Measurements from ENCODE around the gene PAX2. TPM values are rescaled to one million over a fixed set of nuclear protein-coding genes. Genes with fewer than 3 reads are reported as not detected.

The PAX2 gene
- total RNA-seq, 1 donor from 2014 or later: not detected

DNA sequence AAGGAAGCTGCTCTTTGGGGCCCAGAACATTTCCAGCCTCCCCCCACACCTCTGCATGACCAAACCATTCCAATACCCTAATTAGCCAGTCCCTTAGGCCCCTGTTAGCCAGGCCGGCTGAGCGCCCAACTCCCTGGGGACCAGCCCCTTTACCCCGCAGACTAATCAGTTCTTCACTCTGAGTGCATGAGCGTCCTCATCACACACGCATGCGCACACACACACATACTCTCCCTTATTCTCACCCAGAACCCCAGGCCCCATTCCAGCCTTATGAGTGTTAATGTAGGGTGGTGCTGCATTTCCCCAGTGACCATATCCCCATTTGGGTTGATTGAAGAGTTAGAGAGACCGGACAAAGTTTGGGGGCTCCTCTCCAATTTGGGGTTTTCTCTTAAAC lies 90.4 kb downstream of the PAX2 start:
- DNase-seq: no peak
- TF ChIP-seq, protein P1, sequence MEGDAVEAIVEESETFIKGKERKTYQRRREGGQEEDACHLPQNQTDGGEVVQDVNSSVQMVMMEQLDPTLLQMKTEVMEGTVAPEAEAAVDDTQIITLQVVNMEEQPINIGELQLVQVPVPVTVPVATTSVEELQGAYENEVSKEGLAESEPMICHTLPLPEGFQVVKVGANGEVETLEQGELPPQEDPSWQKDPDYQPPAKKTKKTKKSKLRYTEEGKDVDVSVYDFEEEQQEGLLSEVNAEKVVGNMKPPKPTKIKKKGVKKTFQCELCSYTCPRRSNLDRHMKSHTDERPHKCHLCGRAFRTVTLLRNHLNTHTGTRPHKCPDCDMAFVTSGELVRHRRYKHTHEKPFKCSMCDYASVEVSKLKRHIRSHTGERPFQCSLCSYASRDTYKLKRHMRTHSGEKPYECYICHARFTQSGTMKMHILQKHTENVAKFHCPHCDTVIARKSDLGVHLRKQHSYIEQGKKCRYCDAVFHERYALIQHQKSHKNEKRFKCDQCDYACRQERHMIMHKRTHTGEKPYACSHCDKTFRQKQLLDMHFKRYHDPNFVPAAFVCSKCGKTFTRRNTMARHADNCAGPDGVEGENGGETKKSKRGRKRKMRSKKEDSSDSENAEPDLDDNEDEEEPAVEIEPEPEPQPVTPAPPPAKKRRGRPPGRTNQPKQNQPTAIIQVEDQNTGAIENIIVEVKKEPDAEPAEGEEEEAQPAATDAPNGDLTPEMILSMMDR (IDR thresholded peaks at IDR 0.05; ENCODE audit: partially characterized antibody, unreplicated experiment): no peak
- Mint-ChIP-seq H3K27ac (ENCODE audit: unreplicated experiment) (no peak overlapping the region), H3K27me3 (ENCODE audit: unreplicated experiment) (peaks cover 16% of the 10 kb centered on the region), H3K4me1 (ENCODE audit: low read depth, unreplicated experiment) (no peaks in the 10 kb centered on the region), H3K9me3 (ENCODE audit: unreplicated experiment) (peaks cover 3% of the 10 kb centered on the region), H3K36me3 (ENCODE audit: unreplicated experiment) (no peaks in the 10 kb centered on the region), H3K4me3 (ENCODE audit: unreplicated experiment) (no peak overlapping the region)

DNA sequence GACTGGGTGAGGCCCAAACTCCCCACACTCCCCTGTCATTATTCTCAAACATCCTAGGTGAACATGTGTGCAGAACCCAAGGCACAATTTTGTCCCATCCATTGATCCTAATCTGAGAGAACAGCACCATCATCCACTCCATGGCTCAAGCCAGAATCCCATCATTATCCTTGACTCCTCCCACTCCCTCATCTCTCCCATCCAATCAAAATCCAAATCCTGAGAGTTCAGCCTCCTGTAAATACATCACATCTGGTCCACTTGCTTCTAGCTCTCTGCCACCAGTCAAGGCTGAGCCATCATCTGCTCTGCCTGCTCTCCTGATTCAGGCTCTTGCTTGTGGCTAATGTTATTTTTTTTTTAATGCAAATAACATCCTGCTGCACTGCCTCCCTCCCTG lies 91.5 kb downstream of the PAX2 start:
- TF ChIP-seq, protein P1 (IDR thresholded peaks at IDR 0.05; ENCODE audit: partially characterized antibody, unreplicated experiment): no peak
- no peak overlapping the region for H3K4me3 Mint-ChIP-seq (ENCODE audit: unreplicated experiment)
- peaks cover 9% of the 10 kb centered on the region for H3K27me3 Mint-ChIP-seq (ENCODE audit: unreplicated experiment)
- DNase-seq: no peak
- peaks cover 3% of the 10 kb centered on the region for H3K9me3 Mint-ChIP-seq (ENCODE audit: unreplicated experiment)
- no peak overlapping the region for H3K27ac Mint-ChIP-seq (ENCODE audit: unreplicated experiment)
- no peaks in the 10 kb centered on the region for H3K4me1 Mint-ChIP-seq (ENCODE audit: low read depth, unreplicated experiment)
- H3K36me3 Mint-ChIP-seq (ENCODE audit: unreplicated experiment): no peaks in the 10 kb centered on the region

DNA sequence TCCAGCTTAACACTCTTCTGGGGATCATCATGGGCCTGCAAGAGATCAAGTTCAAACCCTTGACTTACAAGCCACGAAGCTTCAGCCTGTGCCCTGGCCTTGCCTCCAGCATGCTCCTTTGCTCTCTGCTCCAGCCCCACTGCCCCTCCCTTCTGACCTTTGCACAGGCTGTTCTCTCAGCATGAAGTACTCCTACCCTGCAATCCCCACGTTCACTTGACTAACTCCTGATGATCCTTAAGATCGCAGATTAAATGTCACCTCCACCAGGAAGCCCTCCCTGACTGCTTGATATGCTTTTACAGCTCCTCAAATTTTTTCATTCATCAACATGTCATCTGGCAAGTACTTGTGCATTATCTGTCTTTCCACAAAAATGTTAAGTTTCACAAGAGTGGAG lies 91.9 kb downstream of the PAX2 start:
- Mint-ChIP-seq H3K9me3 (ENCODE audit: unreplicated experiment) (peaks cover 3% of the 10 kb centered on the region), H3K4me3 (ENCODE audit: unreplicated experiment) (no peak overlapping the region), H3K4me1 (ENCODE audit: low read depth, unreplicated experiment) (no peaks in the 10 kb centered on the region), H3K27me3 (ENCODE audit: unreplicated experiment) (peaks cover 7% of the 10 kb centered on the region), H3K36me3 (ENCODE audit: unreplicated experiment) (no peaks in the 10 kb centered on the region), H3K27ac (ENCODE audit: unreplicated experiment) (no peak overlapping the region)
- DNase-seq: no peak
- TF ChIP-seq, protein P1 (IDR thresholded peaks at IDR 0.05; ENCODE audit: partially characterized antibody, unreplicated experiment): no peak

DNA sequence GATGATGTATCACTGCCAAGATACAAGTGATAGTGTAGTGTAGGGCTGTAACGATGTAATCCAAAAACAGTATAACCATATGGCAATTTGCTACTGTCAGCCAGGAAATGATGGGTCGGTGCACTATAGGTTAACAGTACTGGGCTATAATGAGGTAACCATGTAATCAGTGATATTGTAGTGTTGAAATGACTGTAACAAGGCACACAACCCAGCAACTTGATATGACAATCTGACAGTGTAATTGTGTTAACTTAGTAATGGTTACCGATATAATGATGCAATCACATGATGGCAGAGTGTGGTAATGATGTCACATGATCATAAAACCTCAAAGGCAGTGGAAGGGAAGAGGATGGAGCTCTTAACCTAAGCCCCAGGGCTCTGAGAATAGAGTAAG lies 93.6 kb downstream of the PAX2 start:
- TF ChIP-seq, protein P1 (IDR thresholded peaks at IDR 0.05; ENCODE audit: partially characterized antibody, unreplicated experiment): no peak
- H3K27me3 Mint-ChIP-seq (ENCODE audit: unreplicated experiment): peaks cover 6% of the 10 kb centered on the region
- H3K4me1 Mint-ChIP-seq (ENCODE audit: low read depth, unreplicated experiment): no peaks in the 10 kb centered on the region
- no peak overlapping the region for H3K27ac Mint-ChIP-seq (ENCODE audit: unreplicated experiment)
- H3K36me3 Mint-ChIP-seq (ENCODE audit: unreplicated experiment): no peaks in the 10 kb centered on the region
- no peak for DNase-seq
- H3K9me3 Mint-ChIP-seq (ENCODE audit: unreplicated experiment): no peaks in the 10 kb centered on the region
- H3K4me3 Mint-ChIP-seq (ENCODE audit: unreplicated experiment): no peak overlapping the region

DNA sequence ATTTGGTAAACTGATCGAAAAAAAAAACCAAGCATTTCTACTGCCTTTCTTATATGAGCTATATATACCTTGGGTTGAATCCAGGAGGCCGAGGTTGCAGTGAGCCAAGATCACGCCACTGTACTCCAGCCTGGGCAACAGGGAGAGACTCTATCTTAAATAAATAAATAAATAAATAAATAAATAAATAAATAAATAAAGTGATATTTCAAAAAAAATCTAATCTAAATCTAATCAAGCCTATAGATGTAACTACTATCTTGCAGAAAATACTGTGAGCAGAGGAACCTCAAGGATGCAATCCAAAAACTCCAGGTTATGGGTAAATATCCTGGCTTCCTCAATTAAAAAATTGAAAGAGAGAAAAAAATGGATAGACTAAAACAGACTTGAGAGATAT lies 96.1 kb downstream of the PAX2 start:
- H3K4me3 Mint-ChIP-seq (ENCODE audit: unreplicated experiment): no peak overlapping the region

More for the DNA sequence above, 96.1 kb downstream of the PAX2 start:
- TF ChIP-seq, protein P1 (IDR thresholded peaks at IDR 0.05; ENCODE audit: partially characterized antibody, unreplicated experiment): no peak
- DNase-seq: no peak
- no peaks in the 10 kb centered on the region for H3K4me1 Mint-ChIP-seq (ENCODE audit: low read depth, unreplicated experiment)
- H3K9me3 Mint-ChIP-seq (ENCODE audit: unreplicated experiment): no peaks in the 10 kb centered on the region
- no peaks in the 10 kb centered on the region for H3K36me3 Mint-ChIP-seq (ENCODE audit: unreplicated experiment)
- no peak overlapping the region for H3K27ac Mint-ChIP-seq (ENCODE audit: unreplicated experiment)
- peaks cover 4% of the 10 kb centered on the region for H3K27me3 Mint-ChIP-seq (ENCODE audit: unreplicated experiment)

Measured in glutamatergic neuron (in vitro differentiated cells).